Stimulated activated effector memory CD8-positive, alpha-beta T cell treated with anti-CD3 and anti-CD28 coated beads, Interleukin-12 subunit alpha, Interleukin-12 subunit beta, amount 100 ng/mL, for 72 hours (primary cell): ENCODE measurements around the gene CLEC11A.
"Not testable (repeated sequence)": the region's sequence is repeated elsewhere in the genome, so short reads cannot be mapped to it uniquely, and the experiment has no call there.

Source experiments
- ATAC-seq: fragments of 150-1000 bp; cut with Tn5 transposase; 2 replicates; pipeline ENCODE4 v1.10.0; 2021
- DNase-seq, 2 donors: peaks; one replicate each; pipeline ENCODE4 v3.0.0; 2021 to 2022; ENCODE audit warnings: low spot score in 2 of 2
- H3K27ac Mint-ChIP-seq: one replicate; pipeline ENCODE4 v1.8.0; 2022; ENCODE audit warnings: mild to moderate bottlenecking, mixed read lengths
- H3K36me3 Mint-ChIP-seq: one replicate; pipeline ENCODE4 v1.8.0; 2022; ENCODE audit warnings: mild to moderate bottlenecking, mixed read lengths
- H3K4me1 Mint-ChIP-seq: one replicate; pipeline ENCODE4 v1.8.0; 2022; ENCODE audit warnings: mixed read lengths
- H3K4me3 Mint-ChIP-seq: one replicate; pipeline ENCODE4 v1.8.0; 2022; ENCODE audit warnings: mild to moderate bottlenecking, mixed read lengths
- H3K9me3 Mint-ChIP-seq: one replicate; pipeline ENCODE4 v1.8.0; 2022; ENCODE audit warnings: mixed read lengths

CLEC11A gene

GRCh38 chr19:50756244-50756643 lies 33.1 kb downstream of the CLEC11A start:
- not testable (repeated sequence) for H3K27ac Mint-ChIP-seq, H3K4me1 Mint-ChIP-seq, DNase-seq, H3K36me3 Mint-ChIP-seq, ATAC-seq, H3K4me3 Mint-ChIP-seq, H3K9me3 Mint-ChIP-seq

- ATAC-seq, H3K9me3 Mint-ChIP-seq, DNase-seq, H3K4me1 Mint-ChIP-seq, H3K36me3 Mint-ChIP-seq, H3K4me3 Mint-ChIP-seq, H3K27ac Mint-ChIP-seq: not testable (repeated sequence)
Measured at GRCh38 chr19:50757624-50758023, 34.5 kb downstream of the CLEC11A start.

- not testable (repeated sequence) for H3K36me3 Mint-ChIP-seq, ATAC-seq, H3K4me1 Mint-ChIP-seq, H3K27ac Mint-ChIP-seq, DNase-seq, H3K4me3 Mint-ChIP-seq, H3K9me3 Mint-ChIP-seq
Measured at GRCh38 chr19:50759076-50759475, 35.9 kb downstream of the CLEC11A start.

GRCh38 chr19:50759886-50760285 lies 36.7 kb downstream of the CLEC11A start:
- peaks cover 4% of the 10 kb centered on the region for H3K9me3 Mint-ChIP-seq
- ATAC-seq (no peak), DNase-seq (no peak)
- no peaks in the 10 kb centered on the region for H3K4me1 Mint-ChIP-seq
- no peak overlapping the region for H3K4me3 Mint-ChIP-seq
- H3K36me3 Mint-ChIP-seq, result no peaks in the 10 kb centered on the region
- H3K27ac Mint-ChIP-seq, result no peak overlapping the region

GRCh38 chr19:50761501-50761900 lies 38.3 kb downstream of the CLEC11A start:
- not testable (repeated sequence) for H3K9me3 Mint-ChIP-seq, H3K36me3 Mint-ChIP-seq, H3K4me3 Mint-ChIP-seq, H3K4me1 Mint-ChIP-seq, DNase-seq, ATAC-seq, H3K27ac Mint-ChIP-seq

- ATAC-seq, DNase-seq, H3K27ac Mint-ChIP-seq, H3K4me3 Mint-ChIP-seq, H3K4me1 Mint-ChIP-seq, H3K36me3 Mint-ChIP-seq, H3K9me3 Mint-ChIP-seq: not testable (repeated sequence)
Measured at GRCh38 chr19:50763521-50763920, 40.4 kb downstream of the CLEC11A start.

GRCh38 chr19:50764409-50764808 lies 41.2 kb downstream of the CLEC11A start:
- Mint-ChIP-seq H3K27ac (no peak overlapping the region), H3K36me3 (no peaks in the 10 kb centered on the region), H3K9me3 (peaks cover 4% of the 10 kb centered on the region), H3K4me1 (no peaks in the 10 kb centered on the region), H3K4me3 (no peak overlapping the region)
- DNase-seq, result no peak
- ATAC-seq, result no peak

- not testable (repeated sequence) for H3K4me3 Mint-ChIP-seq, ATAC-seq, H3K27ac Mint-ChIP-seq, H3K9me3 Mint-ChIP-seq, H3K36me3 Mint-ChIP-seq, DNase-seq, H3K4me1 Mint-ChIP-seq
Measured at GRCh38 chr19:50766746-50767145, 43.6 kb downstream of the CLEC11A start.

- not testable (repeated sequence) for H3K27ac Mint-ChIP-seq, ATAC-seq, H3K9me3 Mint-ChIP-seq, H3K4me3 Mint-ChIP-seq, DNase-seq, H3K4me1 Mint-ChIP-seq, H3K36me3 Mint-ChIP-seq
Measured at GRCh38 chr19:50767263-50767662, 44.1 kb downstream of the CLEC11A start.

GRCh38 chr19:50768277-50768676 lies 45.1 kb downstream of the CLEC11A start:
- Mint-ChIP-seq H3K36me3 (no peaks in the 10 kb centered on the region), H3K4me3 (no peak overlapping the region), H3K27ac (no peak overlapping the region), H3K4me1 (no peaks in the 10 kb centered on the region), H3K9me3 (no peaks in the 10 kb centered on the region)
- no peak for DNase-seq
- no peak for ATAC-seq

- not testable (repeated sequence) for H3K9me3 Mint-ChIP-seq
Measured at GRCh38 chr19:50770164-50770563, 47.0 kb downstream of the CLEC11A start, which contains the start of gene GPR32. Gene GPR32, plus strand, starts transcription at chr19:50770464. Its CDS starts 137 bp downstream, at chr19:50770601.

GRCh38 chr19:50770888-50771287 lies 47.7 kb downstream of the CLEC11A start:
- Mint-ChIP-seq H3K27ac (no peak overlapping the region), H3K4me3 (no peak overlapping the region), H3K9me3 (no peaks in the 10 kb centered on the region), H3K4me1 (no peaks in the 10 kb centered on the region), H3K36me3 (no peaks in the 10 kb centered on the region)
- ATAC-seq (no peak), DNase-seq (no peak)

More at GRCh38 chr19:50770164-50770563, 47.0 kb downstream of the CLEC11A start, which contains the start of gene GPR32:
- not testable (repeated sequence) for H3K4me1 Mint-ChIP-seq, H3K36me3 Mint-ChIP-seq, DNase-seq, H3K4me3 Mint-ChIP-seq, H3K27ac Mint-ChIP-seq, ATAC-seq

GRCh38 chr19:50772476-50772875 lies 49.3 kb downstream of the CLEC11A start:
- no peaks in the 10 kb centered on the region for H3K4me1 Mint-ChIP-seq
- ATAC-seq (no peak), DNase-seq (no peak)
- H3K4me3 Mint-ChIP-seq, result no peak overlapping the region
- no peaks in the 10 kb centered on the region for H3K36me3 Mint-ChIP-seq
- H3K9me3 Mint-ChIP-seq, result no peaks in the 10 kb centered on the region
- H3K27ac Mint-ChIP-seq, result no peak overlapping the region

- H3K4me3 Mint-ChIP-seq, H3K27ac Mint-ChIP-seq, H3K9me3 Mint-ChIP-seq, ATAC-seq, DNase-seq, H3K4me1 Mint-ChIP-seq, H3K36me3 Mint-ChIP-seq: not testable (repeated sequence)
Measured at GRCh38 chr19:50772912-50773311, 49.7 kb downstream of the CLEC11A start.

GRCh38 chr19:50773454-50773853 lies 50.3 kb downstream of the CLEC11A start:
- ATAC-seq, H3K4me1 Mint-ChIP-seq, H3K27ac Mint-ChIP-seq, H3K36me3 Mint-ChIP-seq, H3K4me3 Mint-ChIP-seq, H3K9me3 Mint-ChIP-seq, DNase-seq: not testable (repeated sequence)
